HuH-7 (cell line): Measurements from ENCODE around the gene CYP2F1.
"Not testable (repeated sequence)": the region's sequence is repeated elsewhere in the genome, so short reads cannot be mapped to it uniquely, and the experiment has no call there.

Source experiments
- DNase-seq: peaks from one replicate; pipeline ENCODE4 v3.0.0; 2011; ENCODE audit warnings: low spot score

The CYP2F1 gene

GRCh38 chr19:41126765-41127203 lies 12.6 kb downstream of the CYP2F1 start:
- DNase-seq, result not testable (repeated sequence)

DNA sequence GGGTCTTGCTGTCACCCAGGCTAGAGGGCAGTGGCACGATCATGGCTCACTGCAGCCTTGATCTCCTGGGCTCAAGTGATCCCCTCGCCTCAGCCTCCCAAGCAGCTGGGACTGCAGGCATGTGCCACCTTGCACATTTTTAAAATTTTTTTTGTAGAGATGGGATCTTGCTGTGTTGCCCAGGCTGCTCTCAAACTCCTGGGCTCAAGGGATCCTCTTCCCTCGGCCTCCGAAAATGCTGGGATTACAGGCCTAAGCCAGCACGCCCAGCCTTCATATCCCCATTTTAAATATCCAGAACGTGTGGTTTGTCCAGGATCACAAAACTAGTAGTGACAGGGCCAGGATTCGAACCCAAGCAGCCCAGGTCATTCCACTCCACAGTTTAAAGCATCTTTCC lies 13.1 kb downstream of the CYP2F1 start:
- not testable (repeated sequence) for DNase-seq

DNA sequence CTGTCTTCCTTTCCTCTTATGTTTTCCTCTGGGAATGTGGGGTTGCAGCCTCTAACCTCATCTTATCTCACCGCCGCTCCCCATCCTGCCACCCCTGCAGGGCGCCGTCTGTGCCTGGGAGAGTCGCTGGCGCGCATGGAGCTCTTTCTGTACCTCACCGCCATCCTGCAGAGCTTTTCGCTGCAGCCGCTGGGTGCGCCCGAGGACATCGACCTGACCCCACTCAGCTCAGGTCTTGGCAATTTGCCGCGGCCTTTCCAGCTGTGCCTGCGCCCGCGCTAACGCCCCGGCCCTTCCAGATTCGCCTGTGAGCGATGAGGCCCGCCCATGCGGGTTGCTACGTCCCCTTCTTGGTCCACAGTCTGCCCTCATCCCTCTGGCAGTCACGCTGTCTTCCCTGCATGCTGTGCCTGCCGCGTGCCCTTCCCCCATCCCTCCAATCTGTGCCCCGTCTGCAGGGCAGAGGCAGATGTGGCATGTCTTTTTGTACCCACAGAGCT lies 13.6 kb downstream of the CYP2F1 start:
- peak; percentile 53 for DNase-seq

DNA sequence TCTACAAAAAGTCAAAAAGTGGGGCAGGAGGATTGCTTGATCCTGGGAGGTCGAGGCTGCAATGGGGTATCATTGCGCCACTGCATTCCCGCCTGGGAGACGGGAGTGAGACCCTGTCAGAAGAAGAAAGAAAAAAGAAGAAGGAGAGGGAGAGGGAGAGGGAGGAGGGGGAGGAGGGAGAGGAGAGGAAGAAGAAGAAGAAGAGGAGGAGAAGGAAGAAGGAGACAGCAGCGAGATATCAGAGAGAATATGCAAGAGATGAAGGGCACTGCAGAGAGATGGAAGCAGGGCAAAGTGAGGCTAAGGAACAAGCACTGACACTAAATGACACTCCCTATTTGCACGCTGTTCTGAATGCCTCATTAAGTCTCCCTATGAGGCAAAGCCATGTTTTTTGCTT lies 14.5 kb downstream of the CYP2F1 start:
- DNase-seq, result no peak

DNA sequence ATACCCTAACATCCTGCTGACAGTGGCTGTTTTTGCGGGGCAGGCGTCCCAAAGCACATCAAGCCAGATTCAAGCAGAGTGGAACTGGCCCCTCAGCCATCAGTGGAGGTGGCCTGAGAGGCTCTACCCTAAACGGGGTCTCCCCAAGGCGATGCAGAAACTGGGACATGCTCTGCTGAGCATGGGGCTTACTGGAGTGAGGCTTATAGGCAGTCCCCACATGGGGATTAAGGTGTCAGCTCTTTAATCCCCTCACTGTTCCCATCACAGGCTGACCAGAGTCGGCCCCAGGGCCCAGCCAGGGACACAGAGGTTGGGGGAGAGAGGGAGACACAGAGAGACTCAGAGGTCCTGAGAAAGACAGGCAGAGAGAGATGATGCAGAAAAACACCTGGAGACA lies 17.0 kb downstream of the CYP2F1 start:
- no peak for DNase-seq

- DNase-seq, result no peak
Measured at GRCh38 chr19:41133260-41133659, 19.0 kb downstream of the CYP2F1 start.

DNA sequence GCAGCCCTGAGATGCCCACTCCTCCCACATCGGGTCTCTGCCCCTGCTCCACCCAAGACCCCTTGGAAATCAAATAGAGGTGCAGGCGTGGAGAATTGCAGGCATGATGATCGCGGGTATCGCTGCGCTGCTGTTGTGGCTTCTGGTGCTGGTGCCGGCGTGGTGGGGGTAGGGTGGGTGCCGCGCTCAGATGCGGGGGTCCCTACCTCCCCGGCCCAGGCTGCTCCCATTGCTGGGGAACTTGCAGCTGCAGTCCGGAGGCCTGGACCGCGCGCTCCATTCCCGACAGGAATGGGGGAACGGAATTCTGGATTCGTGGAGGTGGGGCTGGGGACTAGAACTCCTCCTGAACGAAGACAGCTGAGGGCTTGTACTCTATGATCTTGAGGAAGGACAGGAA lies 20.4 kb downstream of the CYP2F1 start:
- DNase-seq, result no peak

- not testable (repeated sequence) for DNase-seq
Measured at GRCh38 chr19:41135390-41136384, 21.5 kb downstream of the CYP2F1 start.

DNA sequence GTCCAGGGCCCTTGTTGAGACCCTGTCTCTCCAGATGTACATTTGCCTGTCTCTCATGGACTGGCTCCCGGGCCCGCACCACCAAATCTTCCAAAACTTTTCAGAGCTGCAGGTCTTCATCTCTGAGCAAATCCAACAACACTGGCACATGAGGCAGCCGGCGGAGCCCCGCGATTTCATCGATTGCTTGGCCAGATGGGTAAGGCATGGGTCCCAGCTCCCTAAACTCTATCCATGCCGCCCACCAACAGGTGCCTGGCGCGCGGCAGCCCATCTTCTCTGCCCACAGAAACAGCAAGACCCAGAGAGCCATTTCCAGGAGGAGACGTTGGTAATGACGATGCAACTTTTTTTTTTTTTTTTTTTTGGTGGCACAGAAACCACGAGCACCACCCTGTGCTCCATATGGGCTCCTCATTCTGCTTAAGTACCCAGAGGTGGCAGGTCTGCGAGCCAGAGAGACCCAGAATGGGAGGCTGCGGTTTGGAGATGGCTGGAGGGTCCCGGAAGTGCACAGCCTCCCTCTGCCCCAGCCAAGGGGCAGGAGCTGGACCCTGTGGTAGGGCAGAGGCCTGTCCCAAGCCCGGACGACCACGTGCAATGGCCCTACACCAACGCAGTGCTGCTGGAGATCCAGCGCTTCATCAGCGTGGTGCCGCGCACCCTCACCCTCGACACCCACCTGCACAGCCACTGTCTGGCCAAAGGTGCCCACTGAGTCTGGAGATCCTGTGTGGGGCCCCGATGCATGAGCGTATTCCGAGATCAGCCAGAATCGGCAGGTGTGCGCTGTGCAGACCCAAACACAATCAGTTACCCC lies 22.6 kb downstream of the CYP2F1 start:
- DNase-seq, result no peak

- DNase-seq, result peak; percentile 75
Measured at GRCh38 chr19:41144403-41144802, 30.2 kb downstream of the CYP2F1 start.

DNA sequence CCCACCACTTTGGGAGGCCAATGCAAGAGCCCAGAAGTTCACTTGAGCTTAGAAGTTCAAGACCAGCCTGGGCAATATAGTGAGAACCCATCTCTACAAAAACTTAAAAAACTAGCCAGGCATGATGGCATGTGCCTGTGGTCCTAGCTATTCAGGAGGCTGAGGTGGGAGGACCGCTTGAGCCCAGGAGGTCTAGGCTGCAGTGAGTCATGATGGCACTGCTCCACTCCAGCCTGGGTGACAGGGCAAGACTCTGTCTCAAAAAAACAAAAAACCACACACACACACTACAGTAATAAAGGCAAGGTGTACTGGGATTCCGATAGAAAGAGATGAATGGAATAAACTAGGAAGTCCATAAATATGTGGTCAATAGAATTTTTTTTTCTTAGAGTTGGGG lies 35.6 kb downstream of the CYP2F1 start:
- no peak for DNase-seq

DNA sequence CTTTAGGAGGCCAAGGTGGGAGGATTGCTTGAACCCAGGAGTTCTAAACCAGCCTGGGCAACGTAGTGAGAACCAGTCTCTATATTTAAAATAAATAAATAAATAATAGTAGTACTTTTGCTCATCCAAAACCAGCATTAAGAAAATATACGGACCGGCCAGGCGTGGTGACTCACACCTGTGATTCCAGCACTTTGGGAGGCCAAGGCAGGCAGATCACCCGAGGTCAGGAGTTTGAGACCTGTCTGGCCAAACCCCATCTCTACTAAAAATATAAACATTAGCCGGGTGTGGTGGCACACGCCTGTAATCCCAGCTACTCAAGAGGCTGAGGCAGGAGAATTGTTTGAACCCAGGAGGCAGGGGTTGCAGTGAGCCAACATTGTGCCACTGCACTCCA lies 36.8 kb downstream of the CYP2F1 start:
- DNase-seq, result not testable (repeated sequence)

DNA sequence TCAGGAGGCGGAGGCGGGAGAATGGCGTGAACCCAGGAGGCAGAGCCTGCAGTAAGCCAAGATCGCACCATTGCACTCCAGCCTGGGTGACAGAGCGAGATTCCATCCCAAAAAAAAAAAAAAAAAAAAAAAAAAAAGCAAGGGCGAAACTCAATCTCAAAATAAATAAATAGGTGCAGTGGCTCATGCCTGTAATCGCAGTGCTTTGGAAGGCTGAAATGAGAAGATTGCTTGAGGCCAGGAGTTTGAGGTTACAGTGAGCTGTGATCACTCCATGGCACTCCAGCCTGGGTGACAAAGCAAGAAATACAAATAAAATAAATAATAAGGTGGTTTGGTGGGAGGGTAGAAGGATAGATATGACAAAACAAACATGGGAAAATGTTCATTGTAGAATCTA lies 39.8 kb downstream of the CYP2F1 start:
- no peak for DNase-seq

- no peak for DNase-seq
Measured at GRCh38 chr19:41156207-41156606, 42.0 kb downstream of the CYP2F1 start.

DNA sequence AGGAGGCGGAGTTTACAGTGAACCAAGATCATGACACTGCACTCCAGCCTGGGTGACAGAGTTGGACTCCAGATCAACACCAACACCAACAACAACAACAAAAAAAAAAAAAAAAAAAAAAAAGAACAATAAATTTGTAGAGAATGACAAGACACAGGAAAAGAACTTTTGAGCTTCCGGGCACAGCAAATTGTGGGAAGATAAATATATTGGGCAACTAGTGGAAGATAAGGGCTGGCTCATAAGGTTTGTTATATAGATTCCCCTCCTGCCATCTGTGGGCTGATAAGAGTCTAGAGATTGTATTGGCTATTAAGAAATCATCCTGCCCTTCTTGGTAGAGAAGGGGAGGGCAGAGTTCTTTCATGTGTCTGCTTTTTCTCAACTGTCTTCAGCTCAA lies 45.6 kb downstream of the CYP2F1 start:
- DNase-seq, result no peak

DNA sequence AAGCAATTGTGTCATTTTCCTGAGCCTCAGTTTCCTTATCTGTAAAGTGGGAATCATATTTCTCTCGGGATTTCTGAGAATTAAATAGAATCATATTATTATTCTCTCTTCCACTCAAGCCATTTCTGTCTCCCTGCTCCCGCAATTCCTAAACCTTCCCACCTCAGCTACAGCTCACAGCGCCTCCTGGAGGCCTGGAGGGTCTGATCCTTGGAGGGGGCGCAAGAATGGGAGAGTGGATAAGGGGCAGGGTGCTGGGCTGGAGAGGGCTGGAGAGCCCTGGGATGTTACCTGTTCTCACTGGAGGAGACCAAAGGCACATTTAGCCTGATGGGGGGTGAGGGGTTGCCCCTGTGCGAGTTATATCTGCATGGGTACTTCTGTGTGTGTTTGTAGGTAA lies 47.7 kb downstream of the CYP2F1 start:
- no peak for DNase-seq

DNA sequence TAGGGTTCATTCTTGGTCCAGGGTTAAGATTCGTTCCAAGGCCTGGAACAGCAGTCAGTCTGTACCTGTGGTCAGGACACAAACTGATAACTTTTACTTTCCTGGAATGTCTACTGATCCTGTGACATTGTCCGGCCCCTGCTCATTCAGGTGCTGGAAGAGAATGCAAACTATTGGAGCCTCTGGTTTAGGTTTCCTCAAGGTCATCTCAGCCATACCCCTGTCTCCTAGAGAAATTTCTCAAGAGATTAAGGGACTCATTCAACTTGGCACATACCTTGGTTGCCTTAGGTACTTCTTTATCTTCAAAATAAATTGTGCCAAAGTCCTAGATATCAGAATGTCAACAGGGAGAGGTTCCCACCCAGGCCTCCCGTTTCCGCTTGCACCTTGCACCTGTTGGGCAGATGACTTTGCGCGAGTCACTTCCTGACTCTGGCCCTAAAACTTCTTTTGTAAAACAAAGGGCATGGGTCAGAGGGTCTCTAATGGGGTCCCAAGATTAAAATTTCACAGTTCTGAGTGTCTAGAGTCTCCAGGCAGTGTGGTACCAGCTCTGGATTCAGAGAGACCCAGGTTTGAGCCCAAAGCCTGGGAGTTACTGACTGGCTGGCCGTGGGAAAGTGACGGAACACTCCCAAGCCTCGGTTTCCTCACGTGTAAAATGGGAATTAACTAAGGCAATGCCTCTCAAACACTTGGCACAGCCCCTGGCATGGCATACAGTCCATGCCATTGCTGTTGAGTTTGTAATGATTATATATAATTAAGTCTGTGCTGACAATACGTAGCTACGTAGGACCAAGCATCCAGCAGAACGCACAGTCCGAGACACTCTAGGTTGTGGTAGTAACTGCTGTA lies 52.9 kb downstream of the CYP2F1 start:
- DNase-seq, result no peak

DNA sequence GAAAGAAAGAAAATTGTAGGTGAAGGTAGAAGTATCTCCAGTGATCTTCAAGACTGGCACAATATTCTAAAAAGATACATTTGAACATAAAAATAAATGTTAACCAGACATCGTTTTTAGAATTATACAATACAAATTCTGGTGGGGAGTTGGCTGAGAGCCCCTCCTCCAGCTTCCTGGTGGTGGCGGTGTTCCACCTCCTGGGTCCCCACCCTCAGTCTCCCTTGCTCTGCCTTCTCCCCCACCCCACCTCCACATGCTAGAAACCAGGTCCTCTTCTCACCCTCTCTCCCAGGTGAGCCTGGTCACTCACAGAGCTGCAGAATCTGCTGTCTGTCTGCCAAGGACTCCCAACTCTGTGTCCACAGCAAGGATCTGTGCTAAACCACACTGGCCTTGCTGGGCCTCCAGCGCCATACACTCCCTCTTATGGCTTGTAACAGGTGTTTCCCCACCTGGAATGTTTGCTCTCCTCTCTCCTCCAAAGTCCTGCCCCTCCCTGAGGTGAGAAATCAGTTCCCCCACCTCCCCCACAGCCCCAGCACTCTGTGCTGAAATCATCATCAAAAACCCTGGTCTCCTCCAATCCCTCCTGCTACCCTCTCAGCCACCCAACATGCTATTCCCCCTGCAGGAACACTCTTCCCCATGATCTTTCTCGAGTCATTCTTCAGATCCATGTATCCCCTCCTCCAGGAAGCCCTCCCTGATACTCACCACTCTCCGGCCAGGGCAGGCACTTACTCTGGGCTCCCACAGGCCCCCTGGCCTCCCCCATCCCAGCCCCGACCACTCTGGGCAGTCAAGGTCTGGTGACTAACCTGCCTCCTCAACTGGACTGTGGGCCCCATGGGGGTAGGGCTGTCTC lies 58.3 kb downstream of the CYP2F1 start:
- no peak for DNase-seq

DNA sequence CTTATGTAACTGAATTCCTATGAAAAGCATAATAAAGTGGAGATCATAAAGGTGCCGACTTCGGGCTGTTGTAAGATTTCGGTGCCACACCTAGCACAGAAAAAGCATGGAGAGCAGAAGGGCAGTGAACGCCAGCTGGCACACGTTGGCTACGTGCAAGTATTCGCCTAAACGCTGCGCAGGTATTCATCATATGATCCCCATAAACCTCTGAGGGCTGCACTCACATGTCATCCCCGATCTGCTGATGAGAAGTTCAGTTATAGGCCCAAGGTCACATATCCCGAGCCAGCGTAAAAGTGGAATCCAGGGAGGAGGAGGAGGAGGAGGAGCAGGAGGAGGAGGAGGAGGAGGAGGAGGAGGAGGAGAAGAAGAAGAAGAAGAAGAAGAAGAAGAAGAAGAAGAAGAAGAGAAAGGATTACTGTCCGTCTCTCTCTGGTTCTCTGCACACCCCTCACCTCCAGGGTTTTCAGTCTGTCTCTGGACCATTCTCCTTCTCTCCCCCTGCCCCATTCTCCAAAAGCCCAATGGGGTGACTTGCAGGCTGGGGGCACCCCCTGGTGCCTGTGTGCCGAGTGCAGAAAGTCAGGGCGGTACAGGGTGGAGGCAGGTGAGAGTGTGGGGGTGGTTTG lies 60.2 kb downstream of the CYP2F1 start:
- no peak for DNase-seq
